Mesenchymal stem cell (in vitro differentiated cells and primary cell): ENCODE measurements around the gene CDH4.

ENCODE experiments used
- DNase-seq: peaks from one replicate; pipeline ENCODE4 v3.0.0-alpha.2; 2013
- H2AFZ ChIP-seq: one replicate; pipeline ENCODE4 v1.6.1; 2013; ENCODE audit warnings: low read depth, mild to moderate bottlenecking, control low read depth, inconsistent platforms, low read length, moderate library complexity
- H2AK5ac ChIP-seq: 2 replicates; pipeline ENCODE4 v1.6.1; 2013; ENCODE audit warnings: low read length, moderate library complexity, mild to moderate bottlenecking, inconsistent platforms; ENCODE audit not compliant: severe bottlenecking
- H2BK120ac ChIP-seq: one replicate; pipeline ENCODE4 v1.6.1; 2013; ENCODE audit warnings: low read depth, mild to moderate bottlenecking, inconsistent platforms, low read length, moderate library complexity
- H2BK12ac ChIP-seq, 2 experiments: one replicate each; pipeline ENCODE4 v1.6.1; 2013; ENCODE audit warnings: inconsistent platforms in 2 of 2, low read length in 2 of 2, mild to moderate bottlenecking in 2 of 2, moderate library complexity in 2 of 2, control low read depth in 1 of 2
- H2BK15ac ChIP-seq: one replicate; pipeline ENCODE4 v1.6.1; 2013; ENCODE audit warnings: mild to moderate bottlenecking, low read depth, inconsistent platforms; ENCODE audit not compliant: poor library complexity, severe bottlenecking
- H2BK5ac ChIP-seq: 2 replicates; pipeline ENCODE4 v1.6.1; 2013; ENCODE audit warnings: low read depth, mild to moderate bottlenecking, low read length, control low read depth, inconsistent platforms; ENCODE audit not compliant: poor library complexity, severe bottlenecking
- H3K14ac ChIP-seq, 2 experiments: one replicate each; pipeline ENCODE4 v1.6.1; 2013; ENCODE audit warnings: inconsistent platforms in 2 of 2, low read length in 2 of 2, control low read depth in 1 of 2, mild to moderate bottlenecking in 1 of 2, moderate library complexity in 1 of 2
- H3K18ac ChIP-seq, 2 experiments: one replicate each; pipeline ENCODE4 v1.6.1; 2013; ENCODE audit warnings: inconsistent platforms in 2 of 2, low read length in 2 of 2, control low read depth in 1 of 2, low read depth in 1 of 2, mild to moderate bottlenecking in 1 of 2
- H3K23ac ChIP-seq, 2 experiments: one replicate each; pipeline ENCODE4 v1.6.1; 2013; ENCODE audit warnings: inconsistent platforms in 2 of 2, low read length in 2 of 2, mild to moderate bottlenecking in 2 of 2, moderate library complexity in 2 of 2, control low read depth in 1 of 2
- H3K27ac ChIP-seq: 2 replicates; pipeline ENCODE4 v1.5.1; 2013; ENCODE audit warnings: mild to moderate bottlenecking, moderate library complexity, low read length, control low read depth, inconsistent platforms; ENCODE audit not compliant: poor library complexity, severe bottlenecking
- H3K27me3 ChIP-seq, 2 experiments: 2 replicates each; pipeline versions ENCODE4 v1.6.1 to v1.7.0; 2013; ENCODE audit warnings: low read length in 2 of 2, mild to moderate bottlenecking in 2 of 2, moderate library complexity in 2 of 2, control low read depth in 1 of 2, inconsistent platforms in 1 of 2; ENCODE audit not compliant: control insufficient read depth in 1 of 2, insufficient read depth in 1 of 2
- H3K36me3 ChIP-seq, 2 experiments: 2 replicates each; pipeline versions ENCODE4 v1.6.1 to v1.7.0; 2013; ENCODE audit warnings: low read length in 2 of 2, control low read depth in 1 of 2, inconsistent platforms in 1 of 2, low read depth in 1 of 2, mild to moderate bottlenecking in 1 of 2; ENCODE audit not compliant: insufficient read depth in 2 of 2, control insufficient read depth in 1 of 2
- H3K4ac ChIP-seq, 2 experiments: one replicate each; pipeline ENCODE4 v1.6.1; 2013; ENCODE audit warnings: inconsistent platforms in 2 of 2, low read length in 2 of 2, mild to moderate bottlenecking in 2 of 2, moderate library complexity in 2 of 2, control low read depth in 1 of 2, low read depth in 1 of 2
- H3K4me1 ChIP-seq: 2 replicates; pipeline ENCODE4 v1.6.1; 2013; ENCODE audit warnings: low read depth, low read length, control low read depth; ENCODE audit not compliant: control insufficient read depth, insufficient read depth
- H3K4me2 ChIP-seq: 2 replicates; pipeline ENCODE4 v1.6.1; 2013; ENCODE audit warnings: low read length, mild to moderate bottlenecking, inconsistent platforms; ENCODE audit not compliant: poor library complexity, severe bottlenecking
- H3K4me3 ChIP-seq, 2 experiments: 2 replicates each; pipeline versions ENCODE4 v1.5.1 to v1.7.0; 2013; ENCODE audit warnings: low read length in 2 of 2, mild to moderate bottlenecking in 2 of 2, control low read depth in 1 of 2, low read depth in 1 of 2; ENCODE audit not compliant: insufficient read depth in 1 of 2
- H3K79me1 ChIP-seq: replicated peaks from 2 replicates; pipeline ENCODE4 v1.6.1; 2013; ENCODE audit warnings: mild to moderate bottlenecking, control low read depth, low read length, inconsistent platforms; ENCODE audit not compliant: poor library complexity, severe bottlenecking
- H3K9ac ChIP-seq: 2 replicates; pipeline ENCODE4 v1.7.0; 2013; ENCODE audit warnings: mild to moderate bottlenecking, low read length, moderate library complexity
- H3K9me3 ChIP-seq: 2 replicates; pipeline ENCODE4 v1.7.0; 2013; ENCODE audit warnings: mild to moderate bottlenecking, low read length; ENCODE audit not compliant: control insufficient read depth
- H4K8ac ChIP-seq: one replicate; pipeline ENCODE4 v1.6.1; 2013; ENCODE audit warnings: inconsistent platforms, mild to moderate bottlenecking, low read length, moderate library complexity
- H4K91ac ChIP-seq: one replicate; pipeline ENCODE4 v1.6.1; 2013; ENCODE audit warnings: mild to moderate bottlenecking, low read length, inconsistent platforms
- WGBS: methylation state at CpG from one replicate; pipeline ENCODE4 v1.1.7; 2013; ENCODE audit warnings: mixed read lengths; 5-methylcytosine and 5-hydroxymethylcytosine counted together

CDH4 gene

DNA sequence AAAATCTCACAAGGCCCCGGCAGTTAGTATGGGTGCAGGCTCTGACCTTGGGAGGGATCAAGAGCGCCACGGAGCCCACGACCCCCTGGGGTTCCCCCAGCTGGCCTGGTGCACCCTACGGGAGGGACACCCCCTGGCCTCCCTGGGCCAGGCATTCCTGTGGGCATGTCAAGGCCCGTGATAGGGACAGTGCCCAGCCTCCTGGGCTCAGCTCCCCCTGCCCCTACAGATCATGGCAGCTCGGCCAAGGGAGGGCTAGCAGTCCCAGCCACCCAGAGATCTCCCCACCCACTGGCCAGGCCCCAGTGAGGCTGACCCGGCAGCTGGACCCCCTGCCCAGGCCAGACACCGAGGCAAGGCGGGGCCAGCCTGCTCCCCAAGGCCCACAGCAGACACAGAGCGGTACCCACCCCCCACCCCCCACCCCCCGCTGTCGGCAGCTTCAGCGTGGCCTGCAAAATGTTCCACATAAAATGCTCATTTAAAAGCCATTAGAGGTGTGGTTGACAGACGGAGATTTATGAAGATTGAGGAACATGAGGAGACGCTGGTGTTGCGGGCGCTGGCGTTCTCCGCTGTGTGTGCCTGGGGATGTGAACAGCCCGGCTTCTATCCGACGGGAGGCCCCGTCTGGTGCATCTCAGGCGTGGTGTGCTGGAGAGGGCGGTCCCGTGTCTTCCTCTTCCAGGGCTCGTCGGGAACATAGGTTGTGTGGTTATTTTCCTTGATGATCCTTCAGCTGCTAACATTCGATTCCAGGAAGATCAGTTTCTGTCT lies 625.1 kb downstream of the CDH4 start:
- Histone ChIP-seq H2BK15ac (no peak overlapping the region), H3K27ac (no peak overlapping the region), H2BK120ac (no peak overlapping the region), H3K27me3 (peaks cover 0 to 10% of the 10 kb centered on the region in 2 experiments), H2AFZ (no peak overlapping the region), H3K36me3 (peaks cover 0 to 12% of the 10 kb centered on the region in 2 experiments), H3K9me3 (no peaks in the 10 kb centered on the region), H3K18ac (no peak overlapping the region), H3K9ac (no peak overlapping the region), H3K4me1 (no peaks in the 10 kb centered on the region), H3K79me1 (no peaks in the 10 kb centered on the region), H2BK5ac (no peak overlapping the region), H4K91ac (no peak overlapping the region), H4K8ac (no peak overlapping the region), H3K23ac (no peak overlapping the region), H2BK12ac (no peak overlapping the region), H3K4me3 (no peak overlapping the region), H3K4ac (no peak overlapping the region), H2AK5ac (no peak overlapping the region), H3K4me2 (no peak overlapping the region), H3K14ac (no peak overlapping the region)
- 87% methylated on average over 26 of the region's 30 CpGs for WGBS
- DNase-seq = no peak

DNA sequence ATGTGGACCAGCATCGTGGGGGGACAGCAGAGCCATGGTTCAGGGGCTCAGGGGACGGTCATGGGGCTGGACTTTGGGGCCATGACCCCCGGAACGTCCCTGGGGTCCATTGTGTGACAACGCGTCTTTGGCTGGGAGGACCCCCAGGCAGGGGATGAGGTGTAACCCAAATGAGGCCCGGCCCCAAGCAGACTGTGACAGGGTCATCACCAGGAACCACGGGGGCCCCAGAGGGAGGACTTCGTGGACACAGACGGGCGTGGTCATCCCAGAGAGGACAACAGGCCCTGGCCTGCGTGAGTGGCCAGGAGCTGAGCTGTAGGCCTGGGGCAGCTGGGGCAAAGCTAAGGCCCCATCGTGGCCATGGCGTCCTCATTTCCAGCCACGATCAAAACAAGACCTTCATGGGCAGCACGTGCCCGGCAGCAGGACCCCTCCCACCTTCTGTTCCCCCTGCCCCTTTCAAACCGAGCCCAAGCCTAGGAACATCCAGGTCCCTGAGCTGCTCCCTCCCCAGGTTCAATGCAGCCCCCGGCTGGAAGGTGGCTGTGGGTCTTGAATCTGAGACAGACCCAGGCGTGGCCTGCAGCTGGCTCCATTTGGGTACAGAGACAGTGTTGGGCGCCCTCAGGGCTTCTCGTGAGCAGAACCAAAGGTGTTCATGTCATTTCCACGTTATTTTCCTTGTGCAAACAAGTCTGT lies 625.9 kb downstream of the CDH4 start:
- Histone ChIP-seq H3K36me3 (peaks cover 0 to 12% of the 10 kb centered on the region in 2 experiments), H3K27ac (no peak overlapping the region), H3K79me1 (no peaks in the 10 kb centered on the region), H2BK5ac (no peak overlapping the region), H3K18ac (no peak overlapping the region), H3K4me3 (no peak overlapping the region), H2BK15ac (no peak overlapping the region), H3K4me1 (no peaks in the 10 kb centered on the region), H3K14ac (no peak overlapping the region), H4K8ac (no peak overlapping the region), H3K27me3 (peaks cover 0 to 11% of the 10 kb centered on the region in 2 experiments), H3K23ac (no peak overlapping the region), H3K9me3 (no peaks in the 10 kb centered on the region), H3K9ac (no peak overlapping the region), H2BK120ac (no peak overlapping the region), H3K4ac (no peak overlapping the region), H4K91ac (no peak overlapping the region), H2BK12ac (no peak overlapping the region), H3K4me2 (no peak overlapping the region), H2AK5ac (no peak overlapping the region), H2AFZ (no peak overlapping the region)
- DNase-seq = no peak
- 87% methylated on average over 23 of the region's 23 CpGs for WGBS

DNA sequence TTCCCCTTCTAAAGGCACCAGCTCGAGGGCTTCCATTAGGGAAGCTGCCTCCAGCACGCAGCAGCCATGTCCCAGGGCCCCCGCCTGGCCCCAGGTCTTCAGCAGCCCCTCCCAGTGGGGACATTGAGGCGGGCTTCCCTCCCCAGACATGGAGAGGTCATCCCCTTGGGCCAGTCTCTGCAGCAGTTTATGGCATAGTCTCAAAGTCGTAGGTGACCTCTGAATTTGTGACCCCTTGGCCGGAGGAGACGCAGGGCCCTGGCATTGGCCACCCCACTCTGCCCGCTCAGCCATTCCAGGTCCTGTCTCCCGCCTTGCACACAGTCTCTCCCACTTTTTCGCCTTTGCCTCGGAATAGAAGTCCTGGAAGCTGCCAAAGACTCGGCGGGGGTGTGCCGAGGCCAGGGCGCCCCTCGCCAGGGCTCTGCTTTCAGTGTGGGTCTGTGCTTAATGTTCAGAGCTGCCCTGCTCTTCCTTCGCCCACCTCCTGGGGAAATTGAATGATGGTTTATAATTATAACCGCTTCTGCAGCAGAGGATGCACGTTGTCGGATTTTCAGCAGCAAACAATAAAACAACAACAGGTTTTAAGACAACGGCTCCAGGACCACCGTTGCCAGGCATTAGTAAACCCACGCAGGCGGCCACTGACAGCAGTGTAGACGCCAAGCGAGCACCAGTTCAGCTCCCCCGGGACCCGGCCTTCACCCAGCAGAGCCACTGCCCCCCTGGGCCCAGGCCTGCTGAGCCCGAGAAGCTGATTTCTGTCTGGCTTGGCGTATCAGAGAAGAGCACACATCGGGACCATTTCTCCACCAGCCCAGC lies 626.6 kb downstream of the CDH4 start:
- H3K36me3 ChIP-seq = peaks cover 0 to 10% of the 10 kb centered on the region in 2 experiments
- H2BK5ac ChIP-seq = no peak overlapping the region
- H3K79me1 ChIP-seq = no peaks in the 10 kb centered on the region
- no peak overlapping the region for H3K9ac ChIP-seq
- 91% methylated on average over 29 of the region's 31 CpGs for WGBS
- no peak overlapping the region for H3K18ac ChIP-seq
- H4K8ac ChIP-seq = no peak overlapping the region
- no peak overlapping the region for H2BK120ac ChIP-seq
- peaks cover 0 to 15% of the 10 kb centered on the region in 2 experiments for H3K27me3 ChIP-seq
- no peak for DNase-seq
- H3K4me1 ChIP-seq = peaks cover 3% of the 10 kb centered on the region
- H3K4ac ChIP-seq = no peak overlapping the region
- no peak overlapping the region for H3K14ac ChIP-seq
- H2AFZ ChIP-seq = no peak overlapping the region
- H2AK5ac ChIP-seq = no peak overlapping the region
- H3K9me3 ChIP-seq = no peaks in the 10 kb centered on the region
- no peak overlapping the region for H2BK15ac ChIP-seq
- H3K4me3 ChIP-seq = no peak overlapping the region
- H3K4me2 ChIP-seq = no peak overlapping the region
- no peak overlapping the region for H2BK12ac ChIP-seq
- no peak overlapping the region for H3K23ac ChIP-seq
- H4K91ac ChIP-seq = no peak overlapping the region
- no peak overlapping the region for H3K27ac ChIP-seq

DNA sequence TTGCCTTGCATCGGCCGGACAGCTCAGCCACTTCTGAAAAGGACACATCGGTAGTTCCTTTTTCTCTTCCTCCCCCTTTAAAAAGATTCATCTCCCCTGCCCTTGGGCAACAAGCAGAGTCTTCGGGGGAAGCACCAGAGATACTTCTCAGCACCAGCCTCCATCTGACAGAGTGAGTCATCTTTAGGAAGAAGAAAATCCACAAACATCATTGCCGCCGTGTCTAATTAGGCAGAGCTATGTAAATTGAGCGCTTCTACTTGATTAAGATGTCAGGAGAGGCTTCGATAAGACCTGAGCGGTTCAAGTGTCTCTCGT lies 627.2 kb downstream of the CDH4 start:
- no peak overlapping the region for H3K14ac ChIP-seq
- no peak overlapping the region for H2BK120ac ChIP-seq

More for the DNA sequence above, 627.2 kb downstream of the CDH4 start:
- Histone ChIP-seq H2AFZ (no peak overlapping the region), H3K9me3 (no peaks in the 10 kb centered on the region), H3K9ac (no peak overlapping the region), H4K8ac (no peak overlapping the region), H3K4ac (no peak overlapping the region), H3K27ac (no peak overlapping the region), H3K36me3 (peaks cover 0 to 6% of the 10 kb centered on the region in 2 experiments), H3K4me1 (peaks cover 7% of the 10 kb centered on the region), H3K79me1 (no peaks in the 10 kb centered on the region), H3K18ac (no peak overlapping the region), H4K91ac (no peak overlapping the region), H3K4me2 (no peak overlapping the region), H2AK5ac (no peak overlapping the region), H2BK12ac (no peak overlapping the region), H2BK5ac (no peak overlapping the region), H3K23ac (no peak overlapping the region), H2BK15ac (no peak overlapping the region), H3K4me3 (no peak overlapping the region), H3K27me3 (peaks cover 0 to 21% of the 10 kb centered on the region in 2 experiments)
- WGBS = 88% methylated on average over 10 of the region's 10 CpGs
- DNase-seq = no peak
